Breast epithelium (tissue), 4 donors: Measurements from ENCODE around the gene MVB12B. TPM values are rescaled to one million over a fixed set of nuclear protein-coding genes. Genes with fewer than 3 reads are reported as not detected.
A peak's percentile ranks its signal among the peaks of the same experiment; 100 is the strongest.

Experiments used
- DNase-seq, 2 donors: peaks; one replicate each; pipeline ENCODE4 v3.0.0-alpha.2; 2019; ENCODE audit warnings: low spot score in 2 of 2
- H3K27ac ChIP-seq, 2 donors: fragments of 200-600 bp; sonication (generic) in 1 of 2; one replicate each; pipeline ENCODE4 v1.5.1; 2016 to 2019; ENCODE audit warnings: mild to moderate bottlenecking in 1 of 2
- H3K27me3 ChIP-seq, 2 donors: fragments of 200-600 bp; sonication (generic) in 1 of 2; one replicate each; pipeline versions ENCODE4 v1.5.1 to v1.6.0; 2017 to 2019; ENCODE audit warnings: control low read depth in 1 of 2, mild to moderate bottlenecking in 1 of 2
- H3K36me3 ChIP-seq: fragments of 200-600 bp; one replicate; pipeline ENCODE4 v1.5.1; 2019
- H3K4me1 ChIP-seq, 2 donors: fragments of 200-600 bp; sonication (generic); one replicate each; pipeline ENCODE4 v1.5.1; 2016 to 2019; ENCODE audit warnings: control low read depth in 1 of 2
- H3K4me3 ChIP-seq, 3 donors: fragments of 200-600 bp; sonication (generic); 1 replicate in 2 of 3; 2 replicates in 1 of 3; pipeline ENCODE4 v1.5.1; 2016 to 2019; ENCODE audit warnings: mild to moderate bottlenecking in 3 of 3, moderate library complexity in 2 of 3
- H3K9me3 ChIP-seq, 2 donors: fragments of 200-600 bp; sonication (generic) in 1 of 2; one replicate each; pipeline ENCODE4 v1.5.1; 2016 to 2019; ENCODE audit warnings: control low read depth in 1 of 2
- CTCF ChIP-seq, 3 donors: fragments of 450-650 bp; IDR thresholded peaks; one replicate each; pipeline ENCODE4 v1.5.1; 2016 to 2017; ENCODE audit warnings: antibody characterized with exemption in 3 of 3, mild to moderate bottlenecking in 3 of 3, moderate library complexity in 3 of 3
- POLR2A ChIP-seq: fragments of 450-650 bp; IDR thresholded peaks from one replicate; pipeline ENCODE4 v1.6.1; 2016; ENCODE audit warnings: antibody characterized with exemption, mild to moderate bottlenecking, moderate library complexity
- POLR2AphosphoS5 ChIP-seq, 3 donors: sonication (generic); formaldehyde crosslinking; IDR thresholded peaks; one replicate each; pipeline ENCODE4 v1.6.1; 2017; ENCODE audit warnings: antibody characterized with exemption in 3 of 3
- intact Hi-C: fragments of 100-400 bp; cut with DNase I; formaldehyde crosslinking; loops from one replicate; pipeline ENCODE4 v1.15.1; 2023; ENCODE audit warnings: low total_unique reads
- total RNA-seq, 3 donors: library from RNA; depleted of rRNA; stranded (reverse); fragments of >200 nt; gene quantifications; one replicate each; pipeline ENCODE4 v1.1.0, GENCODE V29; 2016

MVB12B gene
- total RNA-seq, 3 donors from 2014 or later: 8.2 to 12.6 (median 9.9) TPM

GRCh38 chr9:126515001-126515872, 188.6 kb downstream of the MVB12B start:
- intact Hi-C loops: no loop called here

GRCh38 chr9:126515873-126516505, 189.4 kb downstream of the MVB12B start:
- Histone ChIP-seq H3K27ac (no peak overlapping the region), H3K4me3 (no peak overlapping the region)
- intact Hi-C loops: no loop called here

More at GRCh38 chr9:126515001-126515872, 188.6 kb downstream of the MVB12B start:
- H3K27me3 ChIP-seq: peaks cover 7 to 25% of the 10 kb centered on the region in 2 donors
- H3K36me3 ChIP-seq: no peaks in the 10 kb centered on the region
- H3K4me3 ChIP-seq: no peak overlapping the region
- H3K27ac ChIP-seq: no peak overlapping the region
- DNase-seq: no peak
- TF ChIP-seq CTCF (IDR thresholded peaks at IDR 0.05): no peak
- no peak for TF ChIP-seq POLR2A
- TF ChIP-seq POLR2AphosphoS5 (IDR thresholded peaks at IDR 0.05): no peak
- H3K4me1 ChIP-seq: peaks cover 0 to 6% of the 10 kb centered on the region in 2 donors
- no peaks in the 10 kb centered on the region for H3K9me3 ChIP-seq

GRCh38 chr9:126516561-126516935, 189.9 kb downstream of the MVB12B start:
- peaks cover 7 to 25% of the 10 kb centered on the region in 2 donors for H3K27me3 ChIP-seq
- intact Hi-C loops: no loop called here

More at GRCh38 chr9:126515873-126516505, 189.4 kb downstream of the MVB12B start:
- no peak for DNase-seq
- no peak for TF ChIP-seq CTCF (IDR thresholded peaks at IDR 0.05)
- TF ChIP-seq POLR2AphosphoS5 (IDR thresholded peaks at IDR 0.05): no peak
- no peak for TF ChIP-seq POLR2A
- no peaks in the 10 kb centered on the region for H3K36me3 ChIP-seq
- H3K27me3 ChIP-seq: peaks cover 7 to 25% of the 10 kb centered on the region in 2 donors
- no peaks in the 10 kb centered on the region for H3K9me3 ChIP-seq
- H3K4me1 ChIP-seq: peaks cover 0 to 6% of the 10 kb centered on the region in 2 donors

GRCh38 chr9:126516936-126517832, 190.6 kb downstream of the MVB12B start:
- no peaks in the 10 kb centered on the region for H3K36me3 ChIP-seq
- peak in 1 of 2 donors; percentile 40 for DNase-seq
- no peaks in the 10 kb centered on the region for H3K9me3 ChIP-seq
- TF ChIP-seq CTCF (IDR thresholded peaks at IDR 0.05): no peak
- no peak for TF ChIP-seq POLR2AphosphoS5 (IDR thresholded peaks at IDR 0.05)
- TF ChIP-seq POLR2A: no peak
- H3K4me3 ChIP-seq: peak overlapping the region; percentile 45 to 62 (median 50)
- intact Hi-C loops: no loop called here
- peaks cover 7 to 25% of the 10 kb centered on the region in 2 donors for H3K27me3 ChIP-seq
- peak overlapping the region; percentile 58 to 66 for H3K27ac ChIP-seq
- peaks cover 0 to 6% of the 10 kb centered on the region in 2 donors for H3K4me1 ChIP-seq

More at GRCh38 chr9:126516561-126516935, 189.9 kb downstream of the MVB12B start:
- TF ChIP-seq POLR2A (no peak), POLR2AphosphoS5 (IDR thresholded peaks at IDR 0.05) (no peak), CTCF (IDR thresholded peaks at IDR 0.05) (no peak)
- no peaks in the 10 kb centered on the region for H3K9me3 ChIP-seq
- peak overlapping the region; percentile 36 to 58 for H3K27ac ChIP-seq
- H3K4me3 ChIP-seq: peak overlapping the region; percentile 45 to 62 (median 50)
- no peaks in the 10 kb centered on the region for H3K36me3 ChIP-seq
- DNase-seq: no peak
- H3K4me1 ChIP-seq: peaks cover 0 to 6% of the 10 kb centered on the region in 2 donors
